Measurements from ENCODE around the gene TECR. TPM values are rescaled to one million over a fixed set of nuclear protein-coding genes. Genes with fewer than 3 reads are reported as not detected.

TECR gene
- total and polyA plus RNA-seq, 2 of the 13 experiments (the other 11 are each of a cell fraction or from before 2014, with no cell fraction given) = 54.9 to 121 TPM

- TF ChIP-seq CHD4 (IDR thresholded peaks at IDR 0.05; ENCODE audit: borderline replicate concordance, low read length) (no peak), ZNF761 (CRISPR knock-in tag; conservative IDR thresholded peaks at IDR 0.05) (no peak), GLMP (CRISPR knock-in tag; IDR thresholded peaks at IDR 0.05; ENCODE audit: borderline replicate concordance) (no peak), PHF21A (CRISPR knock-in tag; IDR thresholded peaks at IDR 0.05) (no peak)
These were observed 33.5 kb downstream of the TECR start (continued) for GRCh38 chr19:14562660-14563589.

- Histone ChIP-seq H3K9me3 (ENCODE audit: low read length) (no peaks in the 10 kb centered on the region), H3K4me3 (replicated peaks in 1 of 3; ENCODE audit: insufficient read depth in 1 of 3, low read depth in 2 of 3, low read length in 3 of 3) (no peak overlapping the region), H3K9ac (ENCODE audit: insufficient read depth, low read depth, low read length) (no peak overlapping the region), H3K4me2 (ENCODE audit: low read depth, low read length) (no peak overlapping the region), H3K4me1 (ENCODE audit: insufficient read depth, low read length) (peaks cover 3% of the 10 kb centered on the region; the same call in 1 of the 2 replicates), H3K27ac (ENCODE audit: extremely low read length, insufficient read depth, low read length) (no peak overlapping the region), H3K79me2 (ENCODE audit: insufficient read depth, low read length) (peaks cover 16% of the 10 kb centered on the region), H3K27me3 (ENCODE audit: control insufficient read depth in 1 of 2, insufficient read depth in 2 of 2, low read length in 2 of 2) (no peaks in the 10 kb centered on the region), H4K20me1 (ENCODE audit: insufficient read depth, low read length) (no peaks in the 10 kb centered on the region; the same call in 1 of the 2 replicates), H2AFZ (ENCODE audit: low read length) (no peak overlapping the region), H3K36me3 (replicated peaks in 1 of 2; ENCODE audit: control insufficient read depth in 1 of 2, insufficient read depth in 2 of 2, low read length in 2 of 2) (peaks cover 4 to 19% of the 10 kb centered on the region in 2 experiments; a peak in 3 of 5 replicates)
- DNase-seq (ENCODE audit: low spot score) = no peak
- in situ Hi-C loops (cut with HindIII; ENCODE audit: extremely low pct_ligation_motif_present, low pct_unique_long_range_greater_than_20kb) = no loop called here
- intact Hi-C loops (cut with micrococcal nuclease; ENCODE audit: unreplicated experiment) = no loop called here
- 97% methylated on average over 3 of the region's 16 CpGs for WGBS (ENCODE audit: low lambda C conversion rate)
- ChIA-PET CTCF (ENCODE audit: low intra/inter-chr PET ratio, low total read pairs) (no interaction called here), POLR2A (no interaction called here)
- no peak for FAIRE-seq
- ATAC-seq = no peak; the same call in 2 of the 3 replicates
- no TSS peak for BruUV-seq (replicated peaks)
- no peak for TF ChIP-seq PREB (CRISPR knock-in tag; IDR thresholded peaks at IDR 0.05)
- TF ChIP-seq SKIL (CRISPR knock-in tag; IDR thresholded peaks at IDR 0.05; ENCODE audit: borderline replicate concordance) = no peak
- no peak for TF ChIP-seq KDM1A (CRISPR knock-in tag; IDR thresholded peaks at IDR 0.05)
- TF ChIP-seq HNF1A (IDR thresholded peaks at IDR 0.05; ENCODE audit: low read depth) = no peak
- TF ChIP-seq HNF1A (CRISPR knock-in tag; IDR thresholded peaks at IDR 0.05; ENCODE audit: borderline replicate concordance) = no peak
- TF ChIP-seq ZNF746 (CRISPR knock-in tag; IDR thresholded peaks at IDR 0.05) = no peak
These were observed 34.2 kb downstream of the TECR start for GRCh38 chr19:14563590-14563926.
